Neural progenitor cell (in vitro differentiated cells): ENCODE results near the gene GGA1.

ENCODE experiments used
- EZH2phosphoT487 ChIP-seq: fragments of 200-600 bp; sonication (generic); IDR thresholded peaks from 2 replicates; pipeline ENCODE4 v1.6.1; 2017; ENCODE audit warnings: antibody characterized with exemption
- TF ChIP-seq, protein P1 (sequence below): fragments of 200-600 bp; sonication (generic); IDR thresholded peaks from 2 replicates; pipeline ENCODE4 v1.5.1; 2017; ENCODE audit warnings: antibody characterized with exemption, mild to moderate bottlenecking

DNA sequence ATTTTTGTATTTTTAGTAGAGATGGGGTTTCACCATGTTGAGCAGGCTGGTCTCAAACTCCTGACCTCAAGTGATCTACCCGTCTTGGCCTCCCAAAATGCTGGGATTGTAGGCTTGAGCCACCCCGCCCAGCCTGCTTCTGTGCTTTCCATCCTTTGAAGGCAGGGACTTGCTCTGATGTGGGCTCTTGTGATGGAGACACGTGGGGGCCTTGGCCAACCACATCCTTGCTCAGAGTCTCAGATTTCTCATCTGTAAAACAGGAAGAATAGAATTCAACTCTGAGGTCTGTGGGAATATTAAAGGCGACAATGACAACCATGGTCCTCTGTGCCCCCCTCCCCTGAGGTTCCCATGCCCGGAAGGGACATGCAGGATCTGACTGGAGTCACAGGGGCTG lies 3.8 kb upstream of the GGA1 start:
- TF ChIP-seq EZH2phosphoT487: no peak
- TF ChIP-seq, protein P1, sequence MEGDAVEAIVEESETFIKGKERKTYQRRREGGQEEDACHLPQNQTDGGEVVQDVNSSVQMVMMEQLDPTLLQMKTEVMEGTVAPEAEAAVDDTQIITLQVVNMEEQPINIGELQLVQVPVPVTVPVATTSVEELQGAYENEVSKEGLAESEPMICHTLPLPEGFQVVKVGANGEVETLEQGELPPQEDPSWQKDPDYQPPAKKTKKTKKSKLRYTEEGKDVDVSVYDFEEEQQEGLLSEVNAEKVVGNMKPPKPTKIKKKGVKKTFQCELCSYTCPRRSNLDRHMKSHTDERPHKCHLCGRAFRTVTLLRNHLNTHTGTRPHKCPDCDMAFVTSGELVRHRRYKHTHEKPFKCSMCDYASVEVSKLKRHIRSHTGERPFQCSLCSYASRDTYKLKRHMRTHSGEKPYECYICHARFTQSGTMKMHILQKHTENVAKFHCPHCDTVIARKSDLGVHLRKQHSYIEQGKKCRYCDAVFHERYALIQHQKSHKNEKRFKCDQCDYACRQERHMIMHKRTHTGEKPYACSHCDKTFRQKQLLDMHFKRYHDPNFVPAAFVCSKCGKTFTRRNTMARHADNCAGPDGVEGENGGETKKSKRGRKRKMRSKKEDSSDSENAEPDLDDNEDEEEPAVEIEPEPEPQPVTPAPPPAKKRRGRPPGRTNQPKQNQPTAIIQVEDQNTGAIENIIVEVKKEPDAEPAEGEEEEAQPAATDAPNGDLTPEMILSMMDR: no peak
